NCI-H748 treated with DMSO at 0.1 percent for 48 hours (cell line): ENCODE results near the gene CTIF.

ENCODE experiments used
- DNase-seq: peaks from one replicate; lab custom pipeline; 2025; lab: John Stamatoyannopoulos, UW

Gene CTIF

DNA sequence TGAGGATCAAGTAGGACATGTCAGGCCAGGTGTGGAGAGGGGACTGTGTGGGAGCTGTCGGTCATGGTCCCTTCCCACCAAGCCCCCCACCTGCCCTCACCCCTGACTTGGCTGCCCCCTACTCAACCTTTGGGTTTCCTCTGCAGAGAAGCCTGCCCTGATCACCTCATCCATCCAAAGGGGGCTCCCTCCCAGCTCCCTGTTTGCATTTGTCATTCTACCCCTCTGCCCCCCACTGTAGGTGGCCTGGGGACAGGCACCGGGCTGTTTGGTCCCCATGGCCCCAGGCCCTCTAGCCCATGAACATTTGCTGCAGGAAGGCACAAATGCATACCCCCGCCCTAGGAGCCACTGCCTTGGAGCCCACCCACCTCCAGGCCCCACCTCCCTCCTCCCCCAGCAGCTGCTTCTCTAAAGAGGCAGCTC is 296.9 kb downstream of the CTIF start:
- no peak for DNase-seq

- DNase-seq: no peak
These were observed 297.5 kb downstream of the CTIF start for GRCh38 chr18:48836231-48836805.

GRCh38 chr18:48836806-48837615 is 298.2 kb downstream of the CTIF start:
- DNase-seq: no peak

- no peak for DNase-seq
These were observed 298.8 kb downstream of the CTIF start for GRCh38 chr18:48837676-48838075.

DNA sequence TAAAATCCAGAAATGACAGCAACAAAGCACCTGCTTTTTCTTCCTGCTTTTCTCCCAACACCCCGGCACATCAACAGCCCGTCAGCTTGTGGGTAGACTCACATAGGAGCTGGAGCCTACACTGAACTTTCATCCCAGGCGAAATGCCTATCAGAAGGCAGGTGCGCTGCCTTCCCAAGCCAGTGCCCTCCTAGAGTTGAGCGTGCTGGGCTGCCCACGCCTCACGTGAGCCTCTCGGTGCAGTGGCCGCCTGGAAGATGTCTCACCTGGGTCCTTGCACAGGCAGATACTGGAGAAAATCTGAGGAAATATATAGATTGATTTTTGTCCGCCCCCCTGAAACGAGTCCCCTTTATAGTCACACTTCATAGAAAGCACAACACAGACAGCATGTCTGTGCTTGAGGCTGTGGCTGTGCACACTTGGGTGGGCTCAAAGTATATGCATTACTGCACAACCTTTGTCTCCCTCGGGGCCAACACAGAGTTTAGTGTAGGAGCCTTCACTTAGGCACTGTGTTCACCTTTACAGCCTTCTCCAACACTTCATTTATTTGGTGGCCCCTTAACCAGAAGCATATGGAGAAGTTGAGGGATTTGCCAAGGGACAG is 299.4 kb downstream of the CTIF start:
- no peak for DNase-seq

- DNase-seq: no peak
These were observed 300.3 kb downstream of the CTIF start for GRCh38 chr18:48838921-48839818.

DNA sequence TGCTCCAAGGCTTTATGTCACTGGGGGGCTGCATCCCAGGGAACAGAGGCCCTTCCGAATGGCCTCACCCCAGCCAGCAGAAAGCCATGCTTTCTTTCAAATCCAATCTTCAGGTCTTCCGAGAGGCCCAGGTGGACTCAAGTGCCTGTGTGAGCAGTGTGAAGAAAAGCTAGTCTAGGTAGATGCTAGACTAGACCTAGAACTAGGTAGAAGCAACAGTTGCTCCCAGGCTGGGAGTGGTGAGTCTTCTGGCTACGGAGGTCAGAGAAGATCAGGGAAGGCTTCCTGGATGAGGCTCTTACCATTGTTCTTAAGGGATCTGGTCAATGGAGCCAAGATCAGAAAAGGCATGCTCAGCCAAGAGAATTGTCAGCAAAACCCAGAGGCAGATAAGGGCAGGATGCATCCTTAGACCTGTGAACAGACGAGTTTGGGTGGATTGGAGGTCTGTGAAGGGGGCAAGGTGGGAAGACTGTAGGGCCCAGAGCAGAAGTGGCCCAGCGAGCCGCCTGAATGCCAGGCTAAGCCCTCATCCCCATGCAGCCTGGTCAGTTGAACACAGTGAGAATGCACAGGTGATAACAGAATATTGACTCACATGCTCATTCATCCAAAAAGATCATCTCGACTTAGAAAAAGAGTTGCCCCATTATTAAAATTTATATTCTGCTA is 301.1 kb downstream of the CTIF start:
- no peak for DNase-seq

DNA sequence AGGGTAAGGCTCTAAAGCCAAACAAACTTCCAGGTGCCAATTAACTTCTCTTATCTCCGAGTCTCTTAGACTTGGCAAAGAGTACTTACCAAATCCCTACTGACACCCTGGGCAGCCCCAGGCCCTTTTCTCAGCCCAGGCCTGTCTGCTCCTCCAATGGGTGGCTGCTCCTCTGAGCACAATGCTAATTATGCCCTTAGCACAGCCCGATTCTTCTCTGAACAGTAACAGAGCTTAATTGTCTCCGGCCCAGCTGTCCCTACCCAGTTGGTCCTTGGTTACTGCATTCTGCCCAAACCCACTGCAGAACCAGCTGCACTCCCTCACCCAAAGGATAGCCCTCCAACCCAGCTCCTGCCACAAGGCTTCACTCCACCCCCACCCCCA is 301.7 kb downstream of the CTIF start:
- DNase-seq: no peak

- no peak for DNase-seq
These were observed 302.8 kb downstream of the CTIF start for GRCh38 chr18:48841381-48842258.

GRCh38 chr18:48842259-48843061 is 303.6 kb downstream of the CTIF start:
- DNase-seq: no peak

DNA sequence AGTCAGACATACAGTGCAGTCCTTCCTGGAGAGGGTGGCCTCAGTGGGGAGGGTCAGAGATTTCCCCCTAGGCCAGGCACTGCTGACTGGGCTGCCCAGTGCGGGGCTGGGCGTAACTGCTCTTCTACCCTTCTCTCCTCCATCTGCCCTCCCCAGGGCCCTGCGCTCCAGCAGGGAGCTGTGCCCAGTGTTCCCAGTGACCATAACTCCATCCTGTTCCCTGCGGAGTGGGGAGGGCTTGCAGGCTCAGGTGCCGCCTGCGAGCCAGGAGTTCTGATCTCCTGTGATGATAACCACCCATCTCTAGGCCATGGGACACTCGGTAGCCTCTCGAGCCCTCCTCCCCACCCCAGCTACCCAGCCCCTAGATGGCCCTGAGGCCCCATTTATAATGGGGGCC is 304.3 kb downstream of the CTIF start:
- DNase-seq: no peak

GRCh38 chr18:48843596-48843995 is 304.8 kb downstream of the CTIF start:
- DNase-seq: no peak

DNA sequence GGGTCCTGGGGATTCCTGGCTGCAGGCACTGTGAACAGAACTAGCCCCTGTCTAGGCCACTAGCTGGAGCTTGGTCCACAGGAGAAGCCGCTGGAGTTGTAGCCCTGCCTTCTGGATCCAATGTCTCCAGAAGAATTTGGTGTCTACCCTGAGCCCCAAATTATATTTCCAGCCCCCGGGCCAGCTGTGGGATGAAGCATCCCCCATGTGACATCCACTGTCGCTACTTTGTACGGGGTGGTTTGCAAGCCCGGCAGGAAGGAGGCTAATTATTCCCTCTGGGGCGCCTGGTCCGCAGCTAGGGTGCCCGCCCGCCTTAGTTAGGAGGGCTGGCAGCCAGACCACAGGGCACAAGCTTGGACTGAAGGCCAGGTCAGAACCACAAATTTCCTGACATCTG is 305.4 kb downstream of the CTIF start:
- no peak for DNase-seq

DNA sequence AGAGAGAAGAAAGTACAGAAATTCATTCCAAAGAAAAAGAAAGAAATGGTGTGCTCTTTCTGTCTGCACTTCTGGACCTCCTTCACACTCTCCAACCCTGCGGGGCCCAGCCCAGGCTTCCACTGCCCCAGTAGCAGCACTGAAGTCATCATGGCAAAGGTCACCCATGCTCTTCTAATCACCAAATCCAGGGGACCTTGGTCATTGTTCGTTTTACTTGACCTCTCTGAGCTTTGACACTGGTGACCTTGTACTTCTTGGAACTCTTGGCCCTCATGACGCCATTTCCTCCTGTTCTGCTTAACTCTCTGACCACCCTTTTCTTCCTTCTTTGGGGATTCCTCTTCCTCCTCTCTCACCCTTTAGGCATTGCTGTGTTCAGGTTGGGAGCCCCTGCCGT is 306.3 kb downstream of the CTIF start:
- no peak for DNase-seq

DNA sequence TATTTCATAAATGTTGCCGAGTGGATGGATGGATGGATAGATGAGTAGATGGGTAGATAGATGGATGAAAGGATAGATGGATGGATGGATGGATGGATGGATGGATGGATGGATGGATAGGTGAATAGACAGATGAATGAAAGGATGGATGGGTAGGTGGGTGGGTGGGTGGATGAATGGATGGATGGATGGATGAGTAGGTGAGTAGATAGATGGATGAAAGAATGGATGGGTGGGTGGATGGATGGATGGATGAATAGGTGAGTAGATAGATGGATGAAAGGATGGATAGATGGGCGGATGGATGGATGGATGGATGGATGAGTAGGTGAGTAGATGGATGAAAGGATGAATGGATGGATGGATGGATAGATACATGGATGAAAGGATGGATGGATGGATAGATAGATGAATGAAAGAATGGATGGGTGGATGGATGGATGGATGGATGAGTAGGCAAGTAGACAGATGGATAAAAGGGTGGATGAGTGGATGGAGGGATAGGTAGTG is 307.6 kb downstream of the CTIF start:
- no peak for DNase-seq

DNA sequence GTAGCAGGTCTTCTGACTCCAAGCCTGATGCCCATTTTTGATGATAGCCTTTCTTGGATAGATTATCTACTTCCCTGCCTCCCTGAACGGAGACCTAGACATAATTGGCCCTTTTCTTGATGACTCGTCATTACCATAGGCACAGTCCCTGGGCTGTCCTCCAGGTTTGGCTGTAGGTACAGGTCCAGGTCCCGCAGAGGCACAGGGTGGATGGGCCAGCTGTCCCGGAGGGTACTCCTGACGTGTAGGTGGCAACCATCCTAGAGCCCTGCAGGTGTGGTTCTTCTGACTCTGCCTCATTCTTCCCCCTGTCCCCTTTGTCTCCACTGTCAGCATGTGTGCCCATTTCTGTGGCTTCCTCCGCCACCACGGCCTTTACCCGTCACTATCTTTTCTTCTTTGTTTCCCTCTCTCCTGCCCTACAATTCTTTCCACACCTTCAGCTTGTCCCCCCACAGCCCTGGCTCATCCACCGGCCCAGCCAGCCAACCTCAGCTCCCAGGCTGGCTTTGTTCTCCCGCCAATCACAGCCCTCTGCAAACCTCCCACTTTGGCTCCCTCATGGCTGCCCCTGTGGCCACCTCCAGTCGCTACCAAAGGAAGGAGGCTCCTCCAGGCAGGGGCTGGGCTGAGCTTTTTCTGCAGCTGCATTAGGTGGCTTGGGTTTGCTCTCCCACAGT is 309.1 kb downstream of the CTIF start:
- no peak for DNase-seq

- no peak for DNase-seq
These were observed 309.9 kb downstream of the CTIF start for GRCh38 chr18:48848641-48849143.

GRCh38 chr18:48850822-48851598 is 312.2 kb downstream of the CTIF start:
- DNase-seq: no peak
